ENCODE measurements around the gene SPC24.
"Not testable (repeated sequence)": the region's sequence is repeated elsewhere in the genome, so short reads cannot be mapped to it uniquely, and the experiment has no call there.

Gene SPC24

DNA sequence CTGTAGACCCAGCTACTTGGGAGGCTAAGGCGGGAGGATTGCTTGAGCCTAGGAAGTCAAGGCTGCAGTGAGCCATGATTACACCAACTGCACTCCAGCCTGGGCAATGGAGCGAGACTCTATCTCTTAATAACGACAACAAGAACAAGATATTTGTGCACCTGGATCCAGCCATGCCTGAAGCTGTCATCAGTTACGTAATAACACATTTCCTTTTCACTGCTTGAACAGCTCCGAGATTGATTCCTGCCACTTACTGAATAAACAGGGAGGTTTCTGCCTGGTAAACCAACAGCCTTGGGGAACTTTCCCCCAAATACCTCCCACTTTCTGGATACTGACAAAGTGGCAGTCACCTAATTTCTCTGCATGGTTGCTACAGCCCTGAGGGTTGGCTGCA, 36.4 kb upstream of the SPC24 start:
- no peak for DNase-seq

DNA sequence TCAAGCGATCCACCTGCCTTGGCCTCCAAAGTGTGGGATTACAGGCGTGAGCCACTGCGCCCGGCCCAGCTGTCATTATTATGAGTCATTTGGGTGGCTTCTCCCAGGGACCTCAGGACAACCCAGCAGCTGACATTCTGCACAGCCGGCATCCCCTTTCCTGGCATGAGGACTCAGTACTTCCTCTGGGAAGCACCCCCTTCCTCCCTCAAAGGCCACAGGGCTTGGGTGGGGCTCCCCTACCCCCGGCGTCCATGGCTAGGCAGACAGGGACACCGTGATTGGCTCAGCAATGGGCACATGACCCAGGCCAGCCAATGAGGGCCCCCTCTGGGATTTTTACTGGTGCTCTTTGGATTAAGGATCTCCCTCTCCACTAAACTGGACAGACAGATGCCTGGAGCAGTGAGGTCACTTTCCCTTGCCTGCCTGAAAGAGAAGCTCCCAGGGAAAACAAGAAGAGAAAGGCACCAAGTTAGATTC, 35.7 kb upstream of the SPC24 start:
- peak; percentile 41 for DNase-seq

GRCh38 chr19:11190501-11190900, 34.9 kb upstream of the SPC24 start:
- DNase-seq = no peak

DNA sequence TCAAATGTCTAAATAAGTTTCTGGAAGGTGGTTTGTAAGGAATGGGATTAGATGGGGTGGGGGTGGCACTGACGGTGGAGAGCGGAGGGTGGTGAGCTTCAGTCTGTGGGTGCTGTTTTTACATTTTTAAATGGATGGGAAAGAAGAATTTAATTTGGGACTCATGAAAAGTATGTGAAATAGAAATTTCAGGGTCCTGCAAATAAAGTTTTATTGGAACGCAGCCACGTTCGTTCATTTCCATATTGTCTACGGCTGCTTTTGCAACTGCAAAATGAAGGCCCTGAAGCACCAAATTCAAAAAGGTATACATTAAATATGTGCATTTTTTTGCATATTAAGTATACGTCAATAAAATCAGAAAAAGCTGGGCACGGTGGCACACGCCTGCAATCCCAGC, 31.9 kb upstream of the SPC24 start:
- no peak for DNase-seq

- DNase-seq = no peak
Measured at GRCh38 chr19:11182994-11183393, 27.4 kb upstream of the SPC24 start.

GRCh38 chr19:11181488-11181887, 25.9 kb upstream of the SPC24 start:
- DNase-seq = no peak

DNA sequence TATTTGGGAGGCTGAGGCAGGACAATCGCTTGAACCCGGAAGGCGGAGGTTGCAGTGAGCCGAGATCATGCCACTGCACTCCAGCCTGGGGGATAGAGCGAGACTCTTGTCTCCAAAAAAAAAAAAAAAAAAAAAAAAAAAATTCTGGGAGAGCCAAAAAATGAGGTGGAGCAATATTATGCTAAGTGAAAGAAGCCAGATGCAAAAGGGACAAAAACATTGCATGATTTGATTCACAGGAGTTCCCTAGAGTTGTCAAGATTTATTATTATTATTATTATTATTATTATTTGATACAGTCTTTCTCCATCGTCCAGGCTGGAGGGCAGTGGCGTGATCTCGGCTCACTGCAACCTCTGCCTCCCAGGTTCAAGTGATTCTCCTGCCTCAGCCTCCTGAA, 25.4 kb upstream of the SPC24 start:
- DNase-seq = not testable (repeated sequence)

DNA sequence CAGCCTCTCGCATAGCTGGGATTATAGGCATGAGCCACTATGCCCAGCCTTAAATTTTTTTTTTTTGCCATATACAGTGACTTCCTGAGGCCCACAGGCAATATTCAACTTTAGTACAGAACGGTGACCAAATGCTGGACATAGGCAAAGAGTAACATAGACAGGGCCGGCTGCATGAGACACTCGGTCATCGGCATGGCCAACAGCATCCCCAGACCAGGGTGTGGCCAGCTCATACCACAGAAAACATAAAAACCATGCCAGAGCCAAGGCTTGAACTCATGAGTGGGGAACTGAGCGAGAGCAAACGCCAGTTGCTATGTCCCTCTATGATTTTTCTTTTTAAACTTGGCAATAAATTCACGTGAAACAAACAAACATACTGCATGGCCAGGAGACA, 24.8 kb upstream of the SPC24 start:
- DNase-seq = no peak

- DNase-seq = no peak
Measured at GRCh38 chr19:11179716-11180297, 24.2 kb upstream of the SPC24 start.

- DNase-seq = not testable (repeated sequence)
Measured at GRCh38 chr19:11179145-11179465, 23.5 kb upstream of the SPC24 start.

DNA sequence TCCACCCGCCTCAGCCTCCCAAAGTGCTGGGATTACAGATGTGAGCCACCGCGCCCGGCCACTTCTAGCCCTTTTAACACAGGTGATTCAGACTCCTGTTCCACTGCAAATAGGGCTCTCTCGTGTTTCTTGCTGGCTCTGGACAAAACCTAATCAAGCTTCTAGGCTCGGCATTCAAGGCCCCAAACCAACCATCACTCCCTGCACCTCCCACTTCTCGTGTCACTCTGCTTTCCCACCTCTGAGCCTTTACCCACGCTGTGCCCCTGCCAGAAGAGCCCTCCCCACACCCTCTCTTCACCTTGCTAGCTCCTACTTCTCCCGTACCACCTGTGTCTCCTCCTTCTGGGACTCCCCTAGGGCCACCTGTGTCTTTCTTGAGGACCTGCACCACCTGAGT, 22.0 kb upstream of the SPC24 start:
- no peak for DNase-seq

GRCh38 chr19:11176466-11177193, 21.0 kb upstream of the SPC24 start:
- no peak for DNase-seq

DNA sequence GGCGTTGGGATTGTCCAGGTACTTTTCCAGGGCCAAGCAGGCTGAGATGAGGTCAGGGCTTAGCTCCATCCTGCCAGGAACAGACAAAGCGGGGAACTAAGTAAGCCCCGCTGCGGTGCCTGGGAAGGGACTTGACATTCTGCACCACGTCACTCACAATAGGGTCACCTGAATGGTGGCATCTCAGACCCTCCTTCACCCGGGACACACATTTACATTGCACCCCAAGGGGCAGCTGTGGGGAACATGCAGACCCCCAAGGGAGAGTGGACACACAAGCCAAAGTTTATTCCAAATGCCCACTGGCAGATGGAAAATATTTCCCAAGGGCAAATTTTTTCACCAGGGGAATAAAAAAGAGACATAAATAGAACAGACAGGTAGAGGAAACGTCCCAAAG, 20.3 kb upstream of the SPC24 start:
- DNase-seq = no peak

DNA sequence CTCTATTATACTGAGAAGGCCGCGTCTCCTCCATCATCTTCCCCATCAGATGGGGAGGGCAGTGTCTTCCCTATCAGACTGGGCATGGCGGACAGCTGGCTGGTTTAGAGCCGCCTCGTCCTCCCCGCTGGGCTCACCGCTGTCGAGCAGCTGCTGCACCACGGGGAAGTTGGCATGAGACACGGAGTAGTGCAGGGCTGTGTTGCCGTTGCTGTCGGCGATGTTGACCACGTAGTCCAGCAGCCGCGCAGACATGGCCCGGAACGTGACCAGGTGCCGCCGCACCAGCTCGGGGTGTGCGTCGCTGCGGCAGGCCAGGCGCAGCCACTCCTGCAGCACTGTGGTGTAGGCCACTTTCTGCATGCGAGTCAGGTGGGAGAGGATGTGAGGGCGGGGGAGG, 18.8 kb upstream of the SPC24 start:
- no peak for DNase-seq

GRCh38 chr19:11173516-11174155, 18.1 kb upstream of the SPC24 start:
- DNase-seq = no peak

- DNase-seq = no peak
Measured at GRCh38 chr19:11172576-11172975, 17.0 kb upstream of the SPC24 start.

GRCh38 chr19:11171144-11171543, 15.6 kb upstream of the SPC24 start:
- no peak for DNase-seq

GRCh38 chr19:11169896-11170678, 14.5 kb upstream of the SPC24 start:
- DNase-seq = no peak

GRCh38 chr19:11168568-11168967, 13.0 kb upstream of the SPC24 start:
- peak; percentile 77 for DNase-seq

- peak; percentile 30 for DNase-seq
Measured at GRCh38 chr19:11166281-11167142, 10.9 kb upstream of the SPC24 start.

DNA sequence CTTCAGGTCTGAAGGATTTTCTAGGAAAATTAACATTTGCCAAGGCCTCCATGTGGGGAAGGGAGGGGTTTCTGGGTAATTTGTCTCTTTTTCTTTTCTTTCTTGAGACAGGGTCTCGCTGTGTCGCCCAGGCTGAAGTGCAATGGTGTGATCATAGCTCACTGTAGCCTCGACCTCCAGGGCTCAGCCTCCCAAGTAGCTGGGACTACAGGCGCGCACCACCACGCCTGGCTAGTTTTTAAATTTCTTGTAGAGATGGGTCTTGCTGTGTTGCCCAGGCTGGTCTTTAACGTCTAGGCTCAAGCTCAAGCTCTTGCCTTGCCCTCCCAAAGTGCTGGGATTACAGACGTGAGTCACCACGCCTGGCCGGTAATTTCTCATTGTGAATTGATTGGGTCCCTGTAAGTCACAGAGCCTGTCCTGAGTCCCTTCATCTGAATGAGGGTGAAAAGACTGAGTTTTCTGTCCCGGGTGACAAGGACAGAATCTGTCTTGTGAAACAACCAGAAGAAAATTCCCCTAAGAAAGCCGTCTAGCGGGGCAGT, 10.0 kb upstream of the SPC24 start:
- no peak for DNase-seq

GRCh38 chr19:11164879-11165406, 9.4 kb upstream of the SPC24 start:
- no peak for DNase-seq

Data from amniotic stem cell (primary cell).